Stomach smooth muscle (tissue), 2 donors: ENCODE measurements around the gene PACSIN1.

Source experiments
- H3K27ac ChIP-seq: one replicate; pipeline ENCODE4 v1.7.0; 2013; ENCODE audit warnings: mild to moderate bottlenecking, low read length, inconsistent platforms
- H3K27me3 ChIP-seq, 2 donors: one replicate each; pipeline ENCODE4 v1.7.0; 2013; ENCODE audit warnings: low read length in 2 of 2; ENCODE audit not compliant: insufficient read depth in 2 of 2, control insufficient read depth in 1 of 2
- H3K36me3 ChIP-seq, 2 donors: one replicate each; pipeline ENCODE4 v1.7.0; 2013; ENCODE audit warnings: low read length in 2 of 2; ENCODE audit not compliant: control insufficient read depth in 2 of 2, insufficient read depth in 2 of 2
- H3K4me1 ChIP-seq: one replicate; pipeline ENCODE4 v1.7.0; 2013; ENCODE audit warnings: low read length; ENCODE audit not compliant: control insufficient read depth, insufficient read depth
- H3K4me3 ChIP-seq, 2 donors: one replicate each; pipeline ENCODE4 v1.7.0; 2013; ENCODE audit warnings: low read length in 2 of 2
- H3K9ac ChIP-seq, 2 donors: one replicate each; pipeline ENCODE4 v1.7.0; 2013; ENCODE audit warnings: low read length in 2 of 2, mild to moderate bottlenecking in 1 of 2
- H3K9me3 ChIP-seq, 2 donors: one replicate each; pipeline ENCODE4 v1.7.0; 2013; ENCODE audit warnings: low read length in 2 of 2; ENCODE audit not compliant: control insufficient read depth in 2 of 2
- donor health status: healthy.
- donor health status: Pancreatic carcinoma.

Gene PACSIN1

GRCh38 chr6:34437644-34437970, 28.3 kb upstream of the PACSIN1 start:
- no peaks in the 10 kb centered on the region for H3K4me1 ChIP-seq
- no peaks in the 10 kb centered on the region for H3K36me3 ChIP-seq
- H3K9me3 ChIP-seq = no peaks in the 10 kb centered on the region
- H3K27ac ChIP-seq = no peak overlapping the region
- no peaks in the 10 kb centered on the region for H3K27me3 ChIP-seq
- H3K9ac ChIP-seq = no peak overlapping the region
- no peak overlapping the region for H3K4me3 ChIP-seq

GRCh38 chr6:34438705-34439104, 27.2 kb upstream of the PACSIN1 start:
- Histone ChIP-seq H3K27me3 (no peaks in the 10 kb centered on the region), H3K9ac (no peak overlapping the region), H3K36me3 (no peaks in the 10 kb centered on the region), H3K4me3 (no peak overlapping the region), H3K27ac (no peak overlapping the region), H3K9me3 (no peaks in the 10 kb centered on the region), H3K4me1 (no peaks in the 10 kb centered on the region)

- H3K4me3 ChIP-seq = no peak overlapping the region
- no peaks in the 10 kb centered on the region for H3K4me1 ChIP-seq
- H3K9me3 ChIP-seq = no peaks in the 10 kb centered on the region
- H3K27me3 ChIP-seq = no peaks in the 10 kb centered on the region
- H3K36me3 ChIP-seq = no peaks in the 10 kb centered on the region
- no peak overlapping the region for H3K9ac ChIP-seq
- no peak overlapping the region for H3K27ac ChIP-seq
These were observed 26.4 kb upstream of the PACSIN1 start for GRCh38 chr6:34439442-34439841.

- no peaks in the 10 kb centered on the region for H3K36me3 ChIP-seq
- no peaks in the 10 kb centered on the region for H3K4me1 ChIP-seq
- no peak overlapping the region for H3K4me3 ChIP-seq
- no peaks in the 10 kb centered on the region for H3K9me3 ChIP-seq
- H3K27ac ChIP-seq = no peak overlapping the region
- no peaks in the 10 kb centered on the region for H3K27me3 ChIP-seq
- no peak overlapping the region for H3K9ac ChIP-seq
These were observed 24.4 kb upstream of the PACSIN1 start for GRCh38 chr6:34441526-34441925.

GRCh38 chr6:34445313-34445860, 20.5 kb upstream of the PACSIN1 start:
- Histone ChIP-seq H3K9me3 (no peaks in the 10 kb centered on the region), H3K4me3 (no peak overlapping the region), H3K9ac (no peak overlapping the region), H3K27me3 (no peaks in the 10 kb centered on the region), H3K36me3 (no peaks in the 10 kb centered on the region), H3K27ac (no peak overlapping the region), H3K4me1 (no peaks in the 10 kb centered on the region)

- Histone ChIP-seq H3K36me3 (no peaks in the 10 kb centered on the region), H3K9me3 (peaks cover 3 to 7% of the 10 kb centered on the region in 2 donors), H3K4me3 (no peak overlapping the region), H3K27me3 (no peaks in the 10 kb centered on the region), H3K27ac (no peak overlapping the region), H3K9ac (no peak overlapping the region), H3K4me1 (no peaks in the 10 kb centered on the region)
These were observed 18.5 kb upstream of the PACSIN1 start for GRCh38 chr6:34447386-34447785.

GRCh38 chr6:34447910-34448309, 18.0 kb upstream of the PACSIN1 start:
- H3K9ac ChIP-seq = no peak overlapping the region

GRCh38 chr6:34451192-34451591, 14.7 kb upstream of the PACSIN1 start:
- H3K9ac ChIP-seq = no peak overlapping the region
- H3K36me3 ChIP-seq = no peaks in the 10 kb centered on the region
- H3K27me3 ChIP-seq = no peaks in the 10 kb centered on the region
- H3K27ac ChIP-seq = no peak overlapping the region
- peaks cover 3 to 7% of the 10 kb centered on the region in 2 donors for H3K9me3 ChIP-seq
- no peaks in the 10 kb centered on the region for H3K4me1 ChIP-seq
- H3K4me3 ChIP-seq = no peak overlapping the region

More at GRCh38 chr6:34447910-34448309, 18.0 kb upstream of the PACSIN1 start:
- Histone ChIP-seq H3K36me3 (no peaks in the 10 kb centered on the region), H3K4me1 (no peaks in the 10 kb centered on the region), H3K4me3 (no peak overlapping the region), H3K9me3 (peaks cover 3 to 7% of the 10 kb centered on the region in 2 donors), H3K27me3 (no peaks in the 10 kb centered on the region), H3K27ac (no peak overlapping the region)

GRCh38 chr6:34455831-34456230, 10.0 kb upstream of the PACSIN1 start:
- Histone ChIP-seq H3K9ac (no peak overlapping the region), H3K4me1 (no peaks in the 10 kb centered on the region), H3K27me3 (no peaks in the 10 kb centered on the region), H3K9me3 (peaks cover 3 to 7% of the 10 kb centered on the region in 2 donors), H3K4me3 (no peak overlapping the region), H3K36me3 (no peaks in the 10 kb centered on the region), H3K27ac (no peak overlapping the region)

GRCh38 chr6:34457382-34457741, 8.5 kb upstream of the PACSIN1 start:
- Histone ChIP-seq H3K4me1 (no peaks in the 10 kb centered on the region), H3K27ac (no peak overlapping the region), H3K9ac (no peak overlapping the region), H3K27me3 (no peaks in the 10 kb centered on the region), H3K4me3 (no peak overlapping the region), H3K9me3 (no peaks in the 10 kb centered on the region), H3K36me3 (no peaks in the 10 kb centered on the region)

- Histone ChIP-seq H3K27me3 (no peaks in the 10 kb centered on the region), H3K9ac (no peak overlapping the region), H3K4me3 (no peak overlapping the region), H3K4me1 (no peaks in the 10 kb centered on the region), H3K27ac (no peak overlapping the region), H3K9me3 (no peaks in the 10 kb centered on the region), H3K36me3 (no peaks in the 10 kb centered on the region)
These were observed 7.8 kb upstream of the PACSIN1 start for GRCh38 chr6:34457742-34458735.
